GM12878 (cell line): ENCODE data around the gene HUS1B.
"Not testable (repeated sequence)": the region's sequence is repeated elsewhere in the genome, so short reads cannot be mapped to it uniquely, and the experiment has no call there.

Source experiments
- ASH2L ChIP-seq: fragments of 300-600, 200-600 bp; sonication (generic); IDR thresholded peaks from 2 replicates; pipeline ENCODE4 v1.6.1; 2017; ENCODE audit warnings: low read depth, mild to moderate bottlenecking, borderline replicate concordance
- ATF3 ChIP-seq: IDR thresholded peaks from 2 replicates; pipeline ENCODE4 v1.6.1; 2011; ENCODE audit warnings: low read depth, mild to moderate bottlenecking, low read length, moderate library complexity, borderline replicate concordance; ENCODE audit errors: extremely low read depth
- CBFB ChIP-seq: IDR thresholded peaks from 2 replicates; pipeline ENCODE4 v1.6.1; 2016; ENCODE audit warnings: antibody characterized with exemption, low read depth
- CTCF ChIP-seq, 3 experiments: IDR thresholded peaks in 2 of 3; conservative IDR thresholded peaks in 1 of 3; 2 replicates each; pipeline ENCODE4 v1.5.1; 2011; ENCODE audit warnings: low read depth in 3 of 3, low read length in 3 of 3, mild to moderate bottlenecking in 3 of 3, control low read depth in 2 of 3, moderate library complexity in 2 of 3, inconsistent platforms in 1 of 3, mixed read lengths in 1 of 3; ENCODE audit not compliant: control insufficient read depth in 2 of 3, insufficient read depth in 1 of 3; ENCODE audit errors: extremely low read depth in 1 of 3
- E2F8 ChIP-seq: fragments of 450-650 bp; IDR thresholded peaks from 2 replicates; pipeline ENCODE4 v1.6.1; 2018; ENCODE audit warnings: mild to moderate bottlenecking, low read depth, moderate library complexity; ENCODE audit not compliant: partially characterized antibody
- ELK1 ChIP-seq: IDR thresholded peaks from 2 replicates; pipeline ENCODE4 v1.6.1; 2012; ENCODE audit warnings: low read depth, low read length, improper control_type of control experiment
- EZH2 ChIP-seq: IDR thresholded peaks from 2 replicates; pipeline ENCODE4 v1.6.1; 2012; ENCODE audit warnings: low read depth, mild to moderate bottlenecking, control low read depth, inconsistent platforms, low read length, borderline replicate concordance; ENCODE audit not compliant: control insufficient read depth
- HCFC1 ChIP-seq: fragments of 150-350 bp; IDR thresholded peaks from 2 replicates; pipeline ENCODE4 v1.6.1; 2014; ENCODE audit warnings: low read length
- JUND ChIP-seq: IDR thresholded peaks from 2 replicates; pipeline ENCODE4 v1.6.1; 2012; ENCODE audit warnings: low read depth, mild to moderate bottlenecking, low read length, improper control_type of control experiment, moderate library complexity
- KDM1A ChIP-seq: fragments of 200-600 bp; sonication (generic); IDR thresholded peaks from 2 replicates; pipeline ENCODE4 v1.6.1; 2016; ENCODE audit warnings: borderline replicate concordance
- RAD51 ChIP-seq: fragments of 450-650 bp; IDR thresholded peaks from 2 replicates; pipeline ENCODE4 v1.6.1; 2016; ENCODE audit warnings: moderate library complexity, mild to moderate bottlenecking, inconsistent platforms
- SMAD1 ChIP-seq: fragments of 450-650 bp; IDR thresholded peaks from 2 replicates; pipeline ENCODE4 v1.6.1; 2018; ENCODE audit warnings: mild to moderate bottlenecking, low read depth; ENCODE audit not compliant: partially characterized antibody
- YY1 ChIP-seq: IDR thresholded peaks from 2 replicates; pipeline ENCODE4 v1.6.1; 2011; ENCODE audit warnings: low read depth, mild to moderate bottlenecking, low read length

- not testable (repeated sequence) for TF ChIP-seq JUND; SMAD1; E2F8; HCFC1; CTCF (IDR thresholded peaks at IDR 0.05 in 2 of 3, conservative IDR thresholded peaks at IDR 0.05 in 1 of 3; ENCODE audit: control insufficient read depth in 2 of 3, extremely low read depth in 1 of 3, insufficient read depth in 1 of 3, low read depth in 3 of 3, low read length in 3 of 3); KDM1A; RAD51; ELK1; ATF3; YY1; CBFB; ASH2L; EZH2
Observed at GRCh38 chr6:694431-695126, 37.7 kb upstream of the HUS1B start.
